Heart right ventricle (tissue), 16 donors: ENCODE results near the gene PNKP. TPM values are rescaled to one million over a fixed set of nuclear protein-coding genes. Genes with fewer than 3 reads are reported as not detected.
A peak's percentile ranks its signal among the peaks of the same experiment; 100 is the strongest.

Source experiments
- ATAC-seq, 8 donors: fragments of 200-7000 bp; cut with Tn5 transposase; one replicate each; pipeline ENCODE4 v1.9.1; 2020; ENCODE audit warnings: mild to moderate bottlenecking in 8 of 8, moderate library complexity in 8 of 8, moderate number of reproducible peaks in 1 of 8
- DNase-seq, 2 donors: peaks; one replicate each; pipeline ENCODE4 v3.0.0-alpha.2; 2020
- H3K27ac ChIP-seq, 10 donors: fragments of 200-600 bp; sonication (generic) in 2 of 10; one replicate each; pipeline versions ENCODE4 v1.5.0 to v1.8.0; 2020 to 2022; ENCODE audit warnings: mild to moderate bottlenecking in 3 of 10
- H3K27me3 ChIP-seq, 7 donors: fragments of 200-600 bp; one replicate each; pipeline ENCODE4 v1.8.0; 2021 to 2022; ENCODE audit warnings: mild to moderate bottlenecking in 2 of 7
- H3K36me3 ChIP-seq, 9 donors: fragments of 200-600 bp; sonication (generic) in 1 of 9; one replicate each; pipeline versions ENCODE4 v1.5.0 to v1.8.0; 2020 to 2022; ENCODE audit warnings: mild to moderate bottlenecking in 2 of 9
- H3K4me1 ChIP-seq, 9 donors: fragments of 200-600 bp; sonication (generic) in 1 of 9; one replicate each; pipeline versions ENCODE4 v1.5.0 to v1.8.0; 2020 to 2022; ENCODE audit warnings: mild to moderate bottlenecking in 4 of 9
- H3K4me3 ChIP-seq, 10 donors: fragments of 200-600 bp; sonication (generic) in 2 of 10; one replicate each; pipeline versions ENCODE4 v1.5.0 to v1.8.0; 2020 to 2022; ENCODE audit warnings: mild to moderate bottlenecking in 7 of 10, moderate library complexity in 2 of 10
- H3K9me3 ChIP-seq, 11 donors: fragments of 200-600 bp in 10 of 11; sonication (generic) in 2 of 11; one replicate each; pipeline versions ENCODE4 v1.5.0 to v1.8.0; 2013 to 2022; ENCODE audit warnings: mild to moderate bottlenecking in 2 of 11, control low read depth in 1 of 11, moderate library complexity in 1 of 11
- WGBS, 2 donors: extraction: QIAGEN DNeasy Blood & Tissue Kit; methylation state at CpG; one replicate each; pipeline ENCODE4 v1.1.7; 2013; ENCODE audit warnings: inconsistent platforms in 1 of 2; 5-methylcytosine and 5-hydroxymethylcytosine counted together
- intact Hi-C, 10 donors: fragments of 100-400 bp; cut with DNase I; formaldehyde crosslinking; loops; one replicate each; pipeline versions ENCODE4 v1.11.1 to v1.14.2; 2022
- microRNA-seq, 2 donors: library from miRNA; unstranded; fragments of <30 nt; microRNA quantifications; one replicate each; pipeline ENCODE4 v1.2.0, GENCODE V29; 2021
- polyA plus RNA-seq, 2 donors: library from polyadenylated mRNA; stranded (reverse); fragments of 200-250 nt; gene quantifications; one replicate each; pipeline ENCODE4 v1.2.3, GENCODE V29; 2013
- total RNA-seq, 10 donors: library from RNA; stranded (reverse); fragmentation: NEBNext Ultra II Directional in 3 of 10; extraction: Animal tissue kit (Norgen Biotek cat#: 25700) in 3 of 10; gene quantifications; one replicate each; pipeline versions ENCODE4 v1.2.1 to v1.2.4, GENCODE V29; 2021 to 2023
- TF ChIP-seq, protein P1 (sequence below), 9 donors: fragments of 200-600 bp; sonication (generic) in 2 of 9; IDR thresholded peaks; one replicate each; pipeline versions ENCODE4 v1.5.0 to v1.8.0; 2021 to 2022; ENCODE audit warnings: antibody characterized with exemption in 9 of 9, mild to moderate bottlenecking in 5 of 9, moderate library complexity in 1 of 9
- donor health status: Arrhythmogenic right ventricular cardiomyopathy.
- donor health status: ischemic (EF 13 %, LVEDD 7.1; RV severe dilation, severe dysfunction).
- donor health status: healthy with polysubstance abuse.
- donor health status: DM: no; HTN: yes; CAD: no.
- donor health status: DM: no; HTN: no; CAD: no.
- donor health status: ischemic (EF 25% LVEDD 6.9; RV normal size, moderate dysfunction).
- donor health status: ischemic (EF 25% LVEDD 5.7; RV mildly dilated, moderate dysfunction).
- donor health status: healthy.
- donor health status: DM: yes; HTN: yes; CAD: no.
- donor health status: Ischemic cardiomyopathy.
- donor health status: ischemic (EF 35%, LVEDD 5.7; RV mildly dilated, moderate dysfunction).
- donor health status: nonischemic (EF 11% LVEDD 7.7; RV severe dilation, severe dysfunction).
- donor health status: DM: yes; HTN: yes; CAD: no.
- donor health status: PGD.
- donor health status: ischemic (EF 29% LVEDD 5.4; RV normal size, mild dysfunction).
- donor health status: nonischemic (EF 23%, LVEDD 6.1; RV moderate dilation, normal function).

PNKP gene
- total and polyA plus RNA-seq, 12 donors: 24.0 to 91.7 (median 34.6) TPM

- no peaks in the 10 kb centered on the region for H3K27me3 ChIP-seq
- intact Hi-C loops: loop anchor here in 5 of 10 donors (1.0 to 5.0 kb wide), 4 partner anchors 39 to 64 kb away; partner anchors contain the start of genes PTOV1 (in 3 of the 5), AKT1S1 (in 1 of the 5), AP2A1 (in 1 of the 5) and TBC1D17 (in 1 of the 5)
- peak within 1 kb of the TSS; percentile 79 to 95 (median 88) for H3K27ac ChIP-seq
- peaks cover 8 to 47% (median 32%) of the 10 kb centered on the region in 9 donors for H3K4me1 ChIP-seq
- no peaks in the 10 kb centered on the region for H3K36me3 ChIP-seq
- H3K4me3 ChIP-seq: peak within 1 kb of the TSS; percentile 42 to 86 (median 64)
- ATAC-seq (peak; percentile 73 to 87 (median 78)), DNase-seq (peak; percentile 94 to 98)
- TF ChIP-seq, protein P1, sequence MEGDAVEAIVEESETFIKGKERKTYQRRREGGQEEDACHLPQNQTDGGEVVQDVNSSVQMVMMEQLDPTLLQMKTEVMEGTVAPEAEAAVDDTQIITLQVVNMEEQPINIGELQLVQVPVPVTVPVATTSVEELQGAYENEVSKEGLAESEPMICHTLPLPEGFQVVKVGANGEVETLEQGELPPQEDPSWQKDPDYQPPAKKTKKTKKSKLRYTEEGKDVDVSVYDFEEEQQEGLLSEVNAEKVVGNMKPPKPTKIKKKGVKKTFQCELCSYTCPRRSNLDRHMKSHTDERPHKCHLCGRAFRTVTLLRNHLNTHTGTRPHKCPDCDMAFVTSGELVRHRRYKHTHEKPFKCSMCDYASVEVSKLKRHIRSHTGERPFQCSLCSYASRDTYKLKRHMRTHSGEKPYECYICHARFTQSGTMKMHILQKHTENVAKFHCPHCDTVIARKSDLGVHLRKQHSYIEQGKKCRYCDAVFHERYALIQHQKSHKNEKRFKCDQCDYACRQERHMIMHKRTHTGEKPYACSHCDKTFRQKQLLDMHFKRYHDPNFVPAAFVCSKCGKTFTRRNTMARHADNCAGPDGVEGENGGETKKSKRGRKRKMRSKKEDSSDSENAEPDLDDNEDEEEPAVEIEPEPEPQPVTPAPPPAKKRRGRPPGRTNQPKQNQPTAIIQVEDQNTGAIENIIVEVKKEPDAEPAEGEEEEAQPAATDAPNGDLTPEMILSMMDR (IDR thresholded peaks at IDR 0.05): peak in 6 of 9 donors; percentile 15 to 60 (median 42)
- 0% methylated on average over 45 of the region's 45 CpGs for WGBS, 2 donors
- H3K9me3 ChIP-seq: no peaks in the 10 kb centered on the region
Measured at GRCh38 chr19:49812997-49813861, 54.1 kb downstream of the PNKP start, which contains the start of gene FUZ. Gene FUZ, minus strand, starts transcription at chr19:49813292. Its CDS starts 186 bp downstream, at chr19:49813106.

DNA sequence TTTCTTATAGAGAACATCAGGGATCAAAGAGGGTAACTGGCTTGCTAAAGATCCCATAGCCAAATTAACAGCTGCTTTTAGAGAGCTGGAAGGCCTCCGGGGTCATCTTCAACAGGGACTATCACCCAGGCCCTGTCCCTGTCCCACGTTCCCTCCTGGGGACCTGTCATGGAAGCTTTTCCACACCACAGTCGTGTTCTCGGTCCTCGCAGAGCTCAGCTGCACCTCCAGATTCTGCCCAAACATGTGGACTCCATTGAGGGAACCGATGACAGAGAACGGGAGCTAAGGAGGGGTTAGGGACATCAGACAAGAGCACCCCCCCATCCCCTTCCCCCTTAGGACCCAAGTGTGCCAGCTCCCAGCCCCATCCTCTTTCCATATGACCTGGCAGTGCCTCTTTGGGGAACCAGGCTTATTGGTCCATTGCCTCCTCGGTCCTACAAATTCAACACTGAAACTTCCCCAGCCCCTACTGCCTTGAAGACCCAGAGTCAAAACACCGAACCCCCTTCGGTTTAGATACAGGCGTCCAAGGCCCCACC is 54.9 kb downstream of the PNKP start:
- TF ChIP-seq, protein P1 (IDR thresholded peaks at IDR 0.05): no peak
- WGBS, 2 donors: 40 to 44% methylated on average over 11 of the region's 11 CpGs
- Histone ChIP-seq H3K27me3 (no peaks in the 10 kb centered on the region), H3K4me1 (peaks cover 8 to 49% (median 28%) of the 10 kb centered on the region in 9 donors), H3K27ac (peak overlapping the region; percentile 79 to 95 (median 88)), H3K36me3 (peaks cover 0 to 5% (median 0%) of the 10 kb centered on the region in 9 donors), H3K9me3 (no peaks in the 10 kb centered on the region), H3K4me3 (peak overlapping the region; percentile 42 to 86 (median 64))
- intact Hi-C loops: loop anchor here in 4 of 10 donors (5.0 kb wide), 2 partner anchors 40 to 45 kb away; partner anchors contain the start of genes PTOV1 (in 3 of the 4) and AP2A1 (in 1 of the 4)
- DNase-seq (no peak), ATAC-seq (no peak)

- TF ChIP-seq, protein P1 (IDR thresholded peaks at IDR 0.05): no peak
Measured at GRCh38 chr19:49811328-49811727, 56.0 kb downstream of the PNKP start.

More at GRCh38 chr19:49811328-49811727, 56.0 kb downstream of the PNKP start:
- Histone ChIP-seq H3K36me3 (peaks cover 0 to 16% (median 2%) of the 10 kb centered on the region in 9 donors), H3K27me3 (no peaks in the 10 kb centered on the region), H3K4me1 (peaks cover 8 to 43% (median 23%) of the 10 kb centered on the region in 9 donors), H3K27ac (no peak overlapping the region), H3K4me3 (no peak overlapping the region), H3K9me3 (no peaks in the 10 kb centered on the region)
- intact Hi-C loops: loop anchor here in 4 of 10 donors (5.0 kb wide), 2 partner anchors 41 to 44 kb away; partner anchors contain the start of genes PTOV1 (in 3 of the 4) and AP2A1 (in 1 of the 4)
- WGBS, 2 donors: 93 to 94% methylated on average over 6 of the region's 6 CpGs
- no peak for ATAC-seq
- no peak for DNase-seq

Small RNA genes within 50 kb of the gene (microRNA-seq; reads per million reads assigned to microRNA genes)
- gene MIR4749 (0 to 0.51 reads per million in 2 donors), gene MIR4750 (0.51 to 0.60 reads per million in 2 donors), gene MIR6800 (0 reads per million in 2 donors)

Other genes with a start within 250 kb of the PNKP start
- gene RRAS, start 227.4 kb downstream of the PNKP start, total RNA-seq: 100 to 1,000 TPM in 7 of 10 donors, 10 to 100 TPM in 3; 90.4 to 141 (median 113) TPM
- gene RRAS, start 227.4 kb downstream of the PNKP start, polyA plus RNA-seq: 100 to 1,000 TPM; 208 to 215 TPM
- gene SCAF1, start 225.4 kb downstream of the PNKP start, total RNA-seq: 10 to 100 TPM; 41.6 to 60.5 (median 45.2) TPM
- 10 to 100 TPM; 20.2 to 25.8 TPM for gene SCAF1, start 225.4 kb downstream of the PNKP start, polyA plus RNA-seq
- gene IRF3, start 201.7 kb downstream of the PNKP start, total RNA-seq: 10 to 100 TPM; 22.3 to 39.4 (median 24.7) TPM
- gene IRF3, start 201.7 kb downstream of the PNKP start, polyA plus RNA-seq: 10 to 100 TPM; 67.8 to 84.2 TPM
- 10 to 100 TPM in 5 of 10 donors, 1 to 10 TPM in 5; 7.8 to 14.6 (median 9.8) TPM for gene BCL2L12, start 201.6 kb downstream of the PNKP start, total RNA-seq
- gene BCL2L12, start 201.6 kb downstream of the PNKP start, polyA plus RNA-seq: 10 to 100 TPM in 1 of 2 donors, 1 to 10 TPM in 1; 8.6 to 19.6 TPM
- gene PRMT1, start 190.3 kb downstream of the PNKP start, total RNA-seq: 100 to 1,000 TPM; 112 to 146 (median 127) TPM
- 100 to 1,000 TPM in 1 of 2 donors, 10 to 100 TPM in 1; 80.0 to 270 TPM for gene PRMT1, start 190.3 kb downstream of the PNKP start, polyA plus RNA-seq
- under 1 TPM; 0.16 to 0.74 (median 0.47) TPM for gene ADM5, start 178.0 kb downstream of the PNKP start, total RNA-seq
- gene ADM5, start 178.0 kb downstream of the PNKP start, polyA plus RNA-seq: 1 to 10 TPM; 1.1 to 1.6 TPM
- 1 to 10 TPM; 1.4 to 3.6 (median 1.9) TPM for gene CPT1C, start 176.5 kb downstream of the PNKP start, total RNA-seq
- 10 to 100 TPM in 1 of 2 donors, 1 to 10 TPM in 1; 4.8 to 10.7 TPM for gene CPT1C, start 176.5 kb downstream of the PNKP start, polyA plus RNA-seq
- under 1 TPM in 8 of 10 donors, not detected in 2; 0.15 to 0.80 (median 0.36) TPM for gene TSKS, start 104.3 kb downstream of the PNKP start, total RNA-seq
- 1 to 10 TPM in 1 of 2 donors, under 1 TPM in 1; 0.64 to 3.4 TPM for gene TSKS, start 104.3 kb downstream of the PNKP start, polyA plus RNA-seq
- gene AP2A1, start 100.6 kb downstream of the PNKP start, total RNA-seq: 100 to 1,000 TPM in 1 of 10 donors, 10 to 100 TPM in 9; 56.0 to 108 (median 62.6) TPM
- 10 to 100 TPM; 36.1 to 96.3 TPM for gene AP2A1, start 100.6 kb downstream of the PNKP start, polyA plus RNA-seq
- gene FUZ, start 54.3 kb downstream of the PNKP start, total RNA-seq: 10 to 100 TPM; 11.4 to 20.8 (median 14.4) TPM
- 10 to 100 TPM; 16.4 to 24.1 TPM for gene FUZ, start 54.3 kb downstream of the PNKP start, polyA plus RNA-seq
- gene MED25, start 49.3 kb downstream of the PNKP start, total RNA-seq: 100 to 1,000 TPM in 1 of 10 donors, 10 to 100 TPM in 9; 39.7 to 110 (median 54.9) TPM
- 100 to 1,000 TPM in 1 of 2 donors, 10 to 100 TPM in 1; 39.5 to 149 TPM for gene MED25, start 49.3 kb downstream of the PNKP start, polyA plus RNA-seq
- gene PTOV1, start 16.4 kb downstream of the PNKP start, total RNA-seq: 100 to 1,000 TPM in 3 of 10 donors, 10 to 100 TPM in 7; 67.8 to 137 (median 90.0) TPM
- gene PTOV1, start 16.4 kb downstream of the PNKP start, polyA plus RNA-seq: 100 to 1,000 TPM; 107 to 220 TPM
- 10 to 100 TPM; 26.0 to 51.9 (median 32.4) TPM for gene AKT1S1, start 9.8 kb upstream of the PNKP start, total RNA-seq
- gene AKT1S1, start 9.8 kb upstream of the PNKP start, polyA plus RNA-seq: 10 to 100 TPM; 42.6 to 48.1 TPM
- gene TBC1D17, start 10.1 kb upstream of the PNKP start, total RNA-seq: 10 to 100 TPM; 40.6 to 57.9 (median 50.6) TPM
- 10 to 100 TPM; 30.4 to 41.7 TPM for gene TBC1D17, start 10.1 kb upstream of the PNKP start, polyA plus RNA-seq
- 10 to 100 TPM in 1 of 10 donors, under 1 TPM in 7, not detected in 2; 0.26 to 26.9 (median 0.60) TPM for gene IL4I1, start 29.3 kb upstream of the PNKP start, total RNA-seq
- under 1 TPM in 1 of 2 donors, not detected in 1; 0.33 TPM for gene IL4I1, start 29.3 kb upstream of the PNKP start, polyA plus RNA-seq
- 10 to 100 TPM in 3 of 10 donors, 1 to 10 TPM in 7; 6.4 to 33.8 (median 9.7) TPM for gene ATF5, start 61.6 kb upstream of the PNKP start, total RNA-seq
- 10 to 100 TPM; 14.1 to 22.0 TPM for gene ATF5, start 61.6 kb upstream of the PNKP start, polyA plus RNA-seq
- 10 to 100 TPM; 23.1 to 48.1 (median 32.7) TPM for gene NUP62, start 61.9 kb upstream of the PNKP start, total RNA-seq
- gene NUP62, start 61.9 kb upstream of the PNKP start, polyA plus RNA-seq: 10 to 100 TPM; 13.2 to 19.7 TPM
- gene SIGLEC11, start 93.6 kb upstream of the PNKP start, total RNA-seq: 1 to 10 TPM in 1 of 10 donors, under 1 TPM in 8, not detected in 1; 0.11 to 1.1 (median 0.42) TPM
- gene SIGLEC11, start 93.6 kb upstream of the PNKP start, polyA plus RNA-seq: 1 to 10 TPM in 1 of 2 donors, under 1 TPM in 1; 0.20 to 1.7 TPM
- 10 to 100 TPM; 15.1 to 34.9 (median 24.8) TPM for gene VRK3, start 157.8 kb upstream of the PNKP start, total RNA-seq
- 10 to 100 TPM; 16.3 to 23.0 TPM for gene VRK3, start 157.8 kb upstream of the PNKP start, polyA plus RNA-seq
- 1 to 10 TPM; 1.8 to 4.2 (median 3.3) TPM for gene ZNF473, start 158.4 kb upstream of the PNKP start, total RNA-seq
- gene ZNF473, start 158.4 kb upstream of the PNKP start, polyA plus RNA-seq: 1 to 10 TPM; 1.5 to 1.8 TPM